ENCODE measurements around the gene BARX1. TPM values are rescaled to one million over a fixed set of nuclear protein-coding genes. Genes with fewer than 3 reads are reported as not detected.

The BARX1 gene
- total RNA-seq, 4 donors from 2014 or later = not detected

GRCh38 chr9:93984860-93985259, 29.7 kb upstream of the BARX1 start:
- WGBS, 2 donors (ENCODE audit: low coverage in 1 of 2) = 14 to 23% methylated on average over 2 of the region's 2 CpGs
- in situ Hi-C loops (cut with MboI; ENCODE audit: low pct_ligation_motif_present in 1 of 4, low pct_unique_long_range_greater_than_20kb in 1 of 4, low sequenced_read_pairs in 3 of 4) (no loop called here), intact Hi-C loops (cut with DNase I; ENCODE audit: low total_unique reads) (no loop called here)

GRCh38 chr9:93983875-93984274, 28.7 kb upstream of the BARX1 start:
- peaks cover 6% of the 10 kb centered on the region for H3K27me3 ChIP-seq
- H3K27ac ChIP-seq = no peak overlapping the region
- H3K4me1 ChIP-seq = no peaks in the 10 kb centered on the region
- no peak overlapping the region for H3K4me3 ChIP-seq
- TF ChIP-seq CTCF (IDR thresholded peaks at IDR 0.05) = no peak
- TF ChIP-seq EP300 (IDR thresholded peaks at IDR 0.05; ENCODE audit: low read depth) = no peak
- TF ChIP-seq POLR2A (IDR thresholded peaks at IDR 0.05) = no peak
- no peak for TF ChIP-seq POLR2AphosphoS5 (IDR thresholded peaks at IDR 0.05)
- no peaks in the 10 kb centered on the region for H3K36me3 ChIP-seq
- intact Hi-C loops (cut with DNase I; ENCODE audit: low total_unique reads) (no loop called here), in situ Hi-C loops (cut with MboI; ENCODE audit: low pct_ligation_motif_present in 1 of 4, low pct_unique_long_range_greater_than_20kb in 1 of 4, low sequenced_read_pairs in 3 of 4) (no loop called here)
- DNase-seq = no peak
- peaks cover 0 to 6% of the 10 kb centered on the region in 2 donors for H3K9me3 ChIP-seq

More at GRCh38 chr9:93984860-93985259, 29.7 kb upstream of the BARX1 start:
- no peak overlapping the region for H3K27ac ChIP-seq
- H3K9me3 ChIP-seq = peaks cover under 1 to 6% of the 10 kb centered on the region in 2 donors
- peaks cover 2% of the 10 kb centered on the region for H3K27me3 ChIP-seq
- H3K4me1 ChIP-seq = no peaks in the 10 kb centered on the region
- H3K36me3 ChIP-seq = no peaks in the 10 kb centered on the region
- no peak for DNase-seq
- TF ChIP-seq EP300 (IDR thresholded peaks at IDR 0.05; ENCODE audit: low read depth) (no peak), POLR2A (IDR thresholded peaks at IDR 0.05) (no peak), CTCF (IDR thresholded peaks at IDR 0.05) (no peak), POLR2AphosphoS5 (IDR thresholded peaks at IDR 0.05) (no peak)
- no peak overlapping the region for H3K4me3 ChIP-seq

GRCh38 chr9:93979721-93980120, 24.6 kb upstream of the BARX1 start:
- intact Hi-C loops (cut with DNase I; ENCODE audit: low total_unique reads) (no loop called here), in situ Hi-C loops (cut with MboI; ENCODE audit: low pct_ligation_motif_present in 1 of 4, low pct_unique_long_range_greater_than_20kb in 1 of 4, low sequenced_read_pairs in 3 of 4) (no loop called here)
- TF ChIP-seq CTCF (IDR thresholded peaks at IDR 0.05) (no peak), POLR2AphosphoS5 (IDR thresholded peaks at IDR 0.05) (no peak), POLR2A (IDR thresholded peaks at IDR 0.05) (no peak), EP300 (IDR thresholded peaks at IDR 0.05; ENCODE audit: low read depth) (no peak)
- Histone ChIP-seq H3K4me1 (no peaks in the 10 kb centered on the region), H3K36me3 (no peaks in the 10 kb centered on the region), H3K27me3 (peaks cover 6% of the 10 kb centered on the region), H3K4me3 (no peak overlapping the region), H3K9me3 (no peaks in the 10 kb centered on the region), H3K27ac (no peak overlapping the region)
- no peak for DNase-seq
- 77% methylated on average over 4 of the region's 4 CpGs; no CpG with 5 or more reads in 1 of the 2 donors for WGBS, 2 donors (ENCODE audit: low coverage in 1 of 2)

GRCh38 chr9:93978551-93978950, 23.4 kb upstream of the BARX1 start:
- no peak overlapping the region for H3K27ac ChIP-seq
- DNase-seq = no peak
- H3K27me3 ChIP-seq = peaks cover 6% of the 10 kb centered on the region
- TF ChIP-seq POLR2AphosphoS5 (IDR thresholded peaks at IDR 0.05) (no peak), EP300 (IDR thresholded peaks at IDR 0.05; ENCODE audit: low read depth) (no peak), CTCF (IDR thresholded peaks at IDR 0.05) (no peak), POLR2A (IDR thresholded peaks at IDR 0.05) (no peak)
- intact Hi-C loops (cut with DNase I; ENCODE audit: low total_unique reads) (no loop called here), in situ Hi-C loops (cut with MboI; ENCODE audit: low pct_ligation_motif_present in 1 of 4, low pct_unique_long_range_greater_than_20kb in 1 of 4, low sequenced_read_pairs in 3 of 4) (no loop called here)
- no peak overlapping the region for H3K4me3 ChIP-seq
- no peaks in the 10 kb centered on the region for H3K4me1 ChIP-seq
- peaks cover 0 to 2% of the 10 kb centered on the region in 2 donors for H3K9me3 ChIP-seq
- WGBS, 2 donors (ENCODE audit: low coverage in 1 of 2) = 92 to 100% methylated on average over 1 to 2 of the region's 2 CpGs
- H3K36me3 ChIP-seq = no peaks in the 10 kb centered on the region
